Parathyroid adenoma (tissue), 2 donors: ENCODE data around the gene OTUD1.

Experiments used
- H2AFZ ChIP-seq: fragments of 300-600 bp; sonication (generic); one replicate; pipeline ENCODE4 v1.7.0; 2017; ENCODE audit warnings: antibody characterized with exemption, mild to moderate bottlenecking
- H3K27ac ChIP-seq: fragments of 300-600 bp; sonication (generic); one replicate; pipeline ENCODE4 v1.7.0; 2017
- H3K27me3 ChIP-seq: fragments of 300-600 bp; sonication (generic); one replicate; pipeline ENCODE4 v1.7.0; 2017; ENCODE audit warnings: low read length; ENCODE audit not compliant: control insufficient read depth, insufficient read depth
- H3K36me3 ChIP-seq: fragments of 300-600 bp; sonication (generic); one replicate; pipeline ENCODE4 v1.7.0; 2017; ENCODE audit warnings: low read length; ENCODE audit not compliant: control insufficient read depth, insufficient read depth
- H3K4me1 ChIP-seq: fragments of 300-600 bp; sonication (generic); one replicate; pipeline ENCODE4 v1.7.0; 2017; ENCODE audit warnings: control low read depth
- H3K4me2 ChIP-seq: fragments of 300-600 bp; sonication (generic); one replicate; pipeline ENCODE4 v1.7.0; 2017; ENCODE audit warnings: low read length
- H3K4me3 ChIP-seq: fragments of 300-600 bp; sonication (generic); one replicate; pipeline ENCODE4 v1.7.0; 2017; ENCODE audit warnings: low read depth, low read length
- H3K79me2 ChIP-seq: fragments of 300-600 bp; sonication (generic); one replicate; pipeline ENCODE4 v1.7.0; 2017; ENCODE audit warnings: control low read depth
- H3K9ac ChIP-seq: fragments of 300-600 bp; sonication (generic); one replicate; pipeline ENCODE4 v1.7.0; 2017; ENCODE audit warnings: mild to moderate bottlenecking
- H3K9me3 ChIP-seq: fragments of 300-600 bp; sonication (generic); one replicate; pipeline ENCODE4 v1.7.0; 2017; ENCODE audit warnings: low read length; ENCODE audit not compliant: control insufficient read depth
- TF ChIP-seq, protein P1 (sequence below): fragments of 300-600 bp; sonication (generic); IDR thresholded peaks from one replicate; pipeline ENCODE4 v1.7.0; 2017; ENCODE audit warnings: antibody characterized with exemption, mild to moderate bottlenecking
- donor health status: primary hyperparathyroidism.

OTUD1 gene

GRCh38 chr10:23419655-23420329 lies 19.1 kb upstream of the OTUD1 start:
- Histone ChIP-seq H3K9ac (no peak overlapping the region), H3K4me3 (no peak overlapping the region), H3K27me3 (no peaks in the 10 kb centered on the region), H3K9me3 (no peaks in the 10 kb centered on the region), H3K79me2 (no peaks in the 10 kb centered on the region), H3K4me2 (no peak overlapping the region), H3K27ac (no peak overlapping the region), H3K4me1 (peaks cover 19% of the 10 kb centered on the region), H2AFZ (peak overlapping the region; percentile 65), H3K36me3 (no peaks in the 10 kb centered on the region)
- TF ChIP-seq, protein P1, sequence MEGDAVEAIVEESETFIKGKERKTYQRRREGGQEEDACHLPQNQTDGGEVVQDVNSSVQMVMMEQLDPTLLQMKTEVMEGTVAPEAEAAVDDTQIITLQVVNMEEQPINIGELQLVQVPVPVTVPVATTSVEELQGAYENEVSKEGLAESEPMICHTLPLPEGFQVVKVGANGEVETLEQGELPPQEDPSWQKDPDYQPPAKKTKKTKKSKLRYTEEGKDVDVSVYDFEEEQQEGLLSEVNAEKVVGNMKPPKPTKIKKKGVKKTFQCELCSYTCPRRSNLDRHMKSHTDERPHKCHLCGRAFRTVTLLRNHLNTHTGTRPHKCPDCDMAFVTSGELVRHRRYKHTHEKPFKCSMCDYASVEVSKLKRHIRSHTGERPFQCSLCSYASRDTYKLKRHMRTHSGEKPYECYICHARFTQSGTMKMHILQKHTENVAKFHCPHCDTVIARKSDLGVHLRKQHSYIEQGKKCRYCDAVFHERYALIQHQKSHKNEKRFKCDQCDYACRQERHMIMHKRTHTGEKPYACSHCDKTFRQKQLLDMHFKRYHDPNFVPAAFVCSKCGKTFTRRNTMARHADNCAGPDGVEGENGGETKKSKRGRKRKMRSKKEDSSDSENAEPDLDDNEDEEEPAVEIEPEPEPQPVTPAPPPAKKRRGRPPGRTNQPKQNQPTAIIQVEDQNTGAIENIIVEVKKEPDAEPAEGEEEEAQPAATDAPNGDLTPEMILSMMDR, result no peak

- Histone ChIP-seq H3K79me2 (no peaks in the 10 kb centered on the region), H3K4me1 (peaks cover 19% of the 10 kb centered on the region)
Measured at GRCh38 chr10:23421397-23421796, 17.5 kb upstream of the OTUD1 start.

DNA sequence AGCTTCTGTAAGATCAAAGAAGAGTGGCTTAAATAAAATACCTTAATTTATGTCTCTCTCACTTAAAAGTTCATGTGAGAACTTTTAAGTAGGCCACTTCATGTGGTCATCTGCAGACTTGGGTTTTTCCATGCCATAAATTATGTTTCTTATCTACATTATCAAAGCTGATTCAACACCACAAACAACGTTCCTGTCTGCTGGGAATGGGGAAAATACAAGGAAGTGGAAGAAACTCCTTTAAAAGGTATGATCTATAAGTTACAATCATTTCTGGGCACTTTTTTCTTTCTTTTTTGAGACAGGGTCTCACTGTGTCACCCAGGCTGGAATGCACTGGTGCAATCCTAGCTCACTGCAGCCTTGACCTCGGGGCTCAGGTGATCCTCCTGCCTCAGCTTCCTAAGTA lies 16.9 kb upstream of the OTUD1 start:
- Histone ChIP-seq H3K4me3 (no peak overlapping the region), H3K27ac (no peak overlapping the region), H2AFZ (peak overlapping the region; percentile 10), H3K36me3 (no peaks in the 10 kb centered on the region), H3K4me1 (peaks cover 19% of the 10 kb centered on the region), H3K9ac (no peak overlapping the region), H3K4me2 (no peak overlapping the region), H3K27me3 (no peaks in the 10 kb centered on the region), H3K9me3 (no peaks in the 10 kb centered on the region), H3K79me2 (no peaks in the 10 kb centered on the region)
- TF ChIP-seq, protein P1, result no peak

More at GRCh38 chr10:23421397-23421796, 17.5 kb upstream of the OTUD1 start:
- TF ChIP-seq, protein P1, result no peak
- H3K27ac ChIP-seq, result no peak overlapping the region
- H2AFZ ChIP-seq, result no peak overlapping the region
- no peak overlapping the region for H3K4me3 ChIP-seq
- no peak overlapping the region for H3K4me2 ChIP-seq
- H3K9me3 ChIP-seq, result no peaks in the 10 kb centered on the region
- no peaks in the 10 kb centered on the region for H3K36me3 ChIP-seq
- H3K9ac ChIP-seq, result no peak overlapping the region
- no peaks in the 10 kb centered on the region for H3K27me3 ChIP-seq

DNA sequence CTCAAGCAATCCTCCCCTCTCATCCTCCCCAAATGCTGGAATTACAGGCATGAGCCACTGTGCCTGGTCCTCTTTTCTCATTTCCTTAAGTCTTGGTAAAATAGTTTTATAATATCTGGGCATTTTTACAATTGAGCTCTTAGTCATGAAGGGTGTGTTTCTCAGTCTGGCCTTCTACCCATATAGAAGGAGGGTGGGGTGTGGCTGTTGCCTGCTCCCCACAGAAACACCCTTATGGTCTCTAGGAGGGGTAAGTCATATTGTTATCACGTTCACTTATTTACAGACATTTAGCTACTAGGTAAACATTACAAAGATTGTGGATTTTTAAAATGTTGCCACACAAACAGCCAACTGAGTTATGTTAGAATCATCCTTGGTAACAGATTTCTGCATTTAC lies 6.7 kb upstream of the OTUD1 start:
- no peak overlapping the region for H3K4me2 ChIP-seq
- no peak overlapping the region for H2AFZ ChIP-seq
- H3K9ac ChIP-seq, result no peak overlapping the region
- no peaks in the 10 kb centered on the region for H3K4me1 ChIP-seq
- no peaks in the 10 kb centered on the region for H3K27me3 ChIP-seq
- H3K36me3 ChIP-seq, result no peaks in the 10 kb centered on the region
- TF ChIP-seq, protein P1, result no peak
- H3K9me3 ChIP-seq, result no peaks in the 10 kb centered on the region
- H3K4me3 ChIP-seq, result no peak overlapping the region
- no peaks in the 10 kb centered on the region for H3K79me2 ChIP-seq
- no peak overlapping the region for H3K27ac ChIP-seq

DNA sequence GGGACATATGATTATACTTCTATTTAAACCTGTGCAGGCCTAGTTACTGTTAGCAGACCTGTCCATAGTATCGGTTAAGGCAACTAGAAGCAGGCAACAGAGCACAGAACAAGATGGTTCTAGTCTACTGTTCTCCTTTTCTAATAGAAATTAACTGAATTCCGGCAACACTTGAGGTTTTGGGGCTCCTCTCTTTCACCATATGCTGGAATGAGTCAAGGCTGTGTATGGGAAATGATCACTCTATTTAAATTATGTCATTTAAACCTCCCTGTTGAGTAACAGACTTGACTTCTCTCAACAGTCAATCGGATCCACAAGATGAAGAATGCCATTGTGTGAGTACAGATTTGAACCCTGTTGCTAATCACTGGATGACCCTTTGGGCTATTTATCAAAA lies 6.2 kb upstream of the OTUD1 start:
- H3K9me3 ChIP-seq, result no peaks in the 10 kb centered on the region
- TF ChIP-seq, protein P1, result no peak
- no peak overlapping the region for H3K4me2 ChIP-seq
- H3K4me1 ChIP-seq, result no peaks in the 10 kb centered on the region
- H3K27ac ChIP-seq, result no peak overlapping the region
- no peak overlapping the region for H3K9ac ChIP-seq
- no peak overlapping the region for H2AFZ ChIP-seq
- no peak overlapping the region for H3K4me3 ChIP-seq
- no peaks in the 10 kb centered on the region for H3K79me2 ChIP-seq
- no peaks in the 10 kb centered on the region for H3K27me3 ChIP-seq
- H3K36me3 ChIP-seq, result no peaks in the 10 kb centered on the region
